Memory B cell (primary cell): Measurements from ENCODE around the gene TTC12.

Experiments used
- ATAC-seq: fragments of 150-1000 bp; cut with Tn5 transposase; 2 replicates; pipeline ENCODE4 v1.10.0; 2021; ENCODE audit warnings: low read depth, mild to moderate bottlenecking, moderate library complexity
- DNase-seq, 2 donors: peaks; one replicate each; pipeline ENCODE4 v3.0.0; 2022; ENCODE audit warnings: low spot score in 2 of 2
- H3K27ac Mint-ChIP-seq: one replicate; pipeline ENCODE4 v1.8.0; 2022; ENCODE audit warnings: mild to moderate bottlenecking, moderate library complexity, mixed read lengths
- H3K27me3 Mint-ChIP-seq: one replicate; pipeline ENCODE4 v1.8.0; 2022; ENCODE audit warnings: mixed read lengths
- H3K36me3 Mint-ChIP-seq: one replicate; pipeline ENCODE4 v1.8.0; 2022; ENCODE audit warnings: mild to moderate bottlenecking, mixed read lengths
- H3K4me1 Mint-ChIP-seq: one replicate; pipeline ENCODE4 v1.8.0; 2022; ENCODE audit warnings: mixed read lengths
- H3K4me3 Mint-ChIP-seq: one replicate; pipeline ENCODE4 v1.8.0; 2022; ENCODE audit warnings: mild to moderate bottlenecking, moderate library complexity, mixed read lengths
- H3K9me3 Mint-ChIP-seq: one replicate; pipeline ENCODE4 v1.8.0; 2022; ENCODE audit warnings: mixed read lengths

The TTC12 gene

DNA sequence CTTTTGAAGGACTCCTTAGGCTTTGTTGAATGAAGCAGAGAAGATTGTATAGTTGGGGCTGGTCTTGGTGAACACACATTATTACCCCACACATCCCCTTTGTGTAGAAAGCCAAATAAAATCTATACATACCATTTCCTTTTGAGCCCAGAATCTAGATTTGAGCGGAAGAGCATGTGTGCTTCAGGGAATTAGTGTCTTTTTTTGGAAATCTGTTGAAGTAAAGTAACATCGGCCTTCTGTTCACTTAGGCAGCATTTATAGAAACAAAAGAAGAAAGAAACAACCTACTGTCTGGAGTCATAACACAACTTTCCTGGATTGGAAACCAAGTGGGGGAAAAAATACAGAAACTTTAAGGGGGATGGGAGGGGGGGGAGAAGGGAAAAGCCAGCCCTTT is 37.9 kb upstream of the TTC12 start:
- no peaks in the 10 kb centered on the region for H3K4me1 Mint-ChIP-seq
- H3K4me3 Mint-ChIP-seq, result no peak overlapping the region
- DNase-seq (no peak), ATAC-seq (no peak)
- peaks cover 4% of the 10 kb centered on the region for H3K27me3 Mint-ChIP-seq
- H3K27ac Mint-ChIP-seq, result no peak overlapping the region
- peaks cover 2% of the 10 kb centered on the region for H3K36me3 Mint-ChIP-seq
- H3K9me3 Mint-ChIP-seq, result no peaks in the 10 kb centered on the region

DNA sequence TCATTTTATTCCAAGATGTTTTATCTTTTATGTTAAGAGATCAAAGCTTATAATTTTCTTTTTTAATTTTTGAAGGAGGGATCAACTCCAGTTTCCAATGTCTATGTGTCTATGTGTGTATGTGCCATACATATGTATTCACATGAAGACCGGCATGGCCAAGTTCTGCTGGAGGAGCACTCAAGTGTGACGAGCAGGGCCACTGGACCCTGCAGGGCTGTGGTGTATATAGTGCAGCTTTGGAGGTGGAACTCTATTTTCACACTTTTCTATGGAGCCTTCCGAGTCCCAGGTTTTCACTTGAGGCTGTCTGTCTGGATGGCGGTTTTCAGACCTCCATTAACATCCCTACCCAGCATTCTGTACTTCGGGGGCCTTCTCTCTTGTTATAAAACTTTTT is 36.5 kb upstream of the TTC12 start:
- no peaks in the 10 kb centered on the region for H3K4me1 Mint-ChIP-seq
- no peak for DNase-seq
- H3K4me3 Mint-ChIP-seq, result no peak overlapping the region
- peaks cover 2% of the 10 kb centered on the region for H3K36me3 Mint-ChIP-seq
- H3K9me3 Mint-ChIP-seq, result no peaks in the 10 kb centered on the region
- peaks cover under 1% of the 10 kb centered on the region for H3K27me3 Mint-ChIP-seq
- H3K27ac Mint-ChIP-seq, result no peak overlapping the region
- no peak for ATAC-seq

DNA sequence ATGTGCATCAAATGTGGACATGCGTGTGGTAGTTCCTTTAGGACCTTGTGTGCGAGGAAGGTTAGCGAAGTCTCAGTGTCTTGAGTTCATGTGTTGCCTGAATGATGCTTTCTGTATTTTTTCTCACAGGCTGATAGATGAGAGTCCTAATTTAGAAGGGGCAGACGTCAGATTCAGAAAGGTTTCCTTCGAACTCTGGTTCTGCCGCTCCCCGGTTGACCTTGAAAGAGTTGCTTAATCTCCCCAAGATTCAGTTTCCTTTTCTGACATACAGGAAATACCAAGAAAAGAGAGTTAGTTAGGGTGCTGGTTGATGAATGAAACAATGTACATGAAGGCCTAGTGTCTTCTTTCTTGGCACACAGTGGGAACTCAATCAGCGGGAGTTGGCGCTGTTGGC is 35.9 kb upstream of the TTC12 start:
- Mint-ChIP-seq H3K4me1 (no peaks in the 10 kb centered on the region), H3K36me3 (peaks cover 2% of the 10 kb centered on the region), H3K27ac (no peak overlapping the region), H3K27me3 (no peaks in the 10 kb centered on the region), H3K9me3 (no peaks in the 10 kb centered on the region), H3K4me3 (no peak overlapping the region)
- DNase-seq, result no peak
- no peak for ATAC-seq

DNA sequence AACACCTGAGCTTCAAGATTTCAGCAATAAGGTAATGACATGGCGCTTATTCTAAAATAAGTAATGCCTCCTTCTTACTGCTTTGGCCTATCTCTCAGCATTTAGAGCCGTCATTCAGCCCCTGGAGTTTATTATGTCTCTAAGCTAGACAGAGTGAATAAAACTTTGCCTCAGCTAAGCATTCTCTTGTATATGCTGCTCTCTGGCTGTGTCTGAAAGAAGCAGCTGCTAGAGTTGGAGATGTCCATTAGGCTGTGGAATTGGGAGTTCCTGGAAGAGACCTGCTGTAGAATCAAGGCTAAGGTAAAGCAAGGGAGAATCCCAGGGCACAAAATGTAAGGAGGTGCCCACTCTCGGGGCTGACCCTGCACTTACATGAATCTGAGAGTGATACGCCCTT is 35.5 kb upstream of the TTC12 start:
- no peak for ATAC-seq
- Mint-ChIP-seq H3K27me3 (no peaks in the 10 kb centered on the region), H3K4me1 (no peaks in the 10 kb centered on the region), H3K4me3 (no peak overlapping the region), H3K9me3 (no peaks in the 10 kb centered on the region), H3K27ac (no peak overlapping the region), H3K36me3 (peaks cover 2% of the 10 kb centered on the region)
- no peak for DNase-seq

DNA sequence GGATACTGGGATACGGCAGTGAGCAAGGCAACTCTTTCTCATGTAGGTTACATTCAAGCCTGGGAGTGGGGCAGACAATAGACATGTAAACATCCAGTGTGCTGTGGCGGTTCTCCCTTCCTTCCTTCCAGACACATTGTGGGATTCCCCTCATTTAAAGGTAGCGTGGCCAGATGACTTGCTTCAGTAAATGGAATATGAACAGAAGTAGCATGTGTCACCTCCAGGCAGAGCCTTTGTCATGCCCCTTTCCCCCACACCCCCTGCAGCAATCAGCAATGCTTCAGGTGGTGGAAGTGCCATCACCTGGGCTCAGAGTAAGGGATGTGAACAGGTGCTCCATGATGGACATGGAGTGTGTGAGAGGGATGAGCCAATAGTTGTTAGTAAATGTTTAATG is 34.8 kb upstream of the TTC12 start:
- H3K9me3 Mint-ChIP-seq, result no peaks in the 10 kb centered on the region
- no peaks in the 10 kb centered on the region for H3K27me3 Mint-ChIP-seq
- H3K4me3 Mint-ChIP-seq, result no peak overlapping the region
- H3K27ac Mint-ChIP-seq, result no peak overlapping the region
- ATAC-seq (no peak), DNase-seq (no peak)
- H3K4me1 Mint-ChIP-seq, result no peaks in the 10 kb centered on the region
- H3K36me3 Mint-ChIP-seq, result peaks cover 2% of the 10 kb centered on the region

DNA sequence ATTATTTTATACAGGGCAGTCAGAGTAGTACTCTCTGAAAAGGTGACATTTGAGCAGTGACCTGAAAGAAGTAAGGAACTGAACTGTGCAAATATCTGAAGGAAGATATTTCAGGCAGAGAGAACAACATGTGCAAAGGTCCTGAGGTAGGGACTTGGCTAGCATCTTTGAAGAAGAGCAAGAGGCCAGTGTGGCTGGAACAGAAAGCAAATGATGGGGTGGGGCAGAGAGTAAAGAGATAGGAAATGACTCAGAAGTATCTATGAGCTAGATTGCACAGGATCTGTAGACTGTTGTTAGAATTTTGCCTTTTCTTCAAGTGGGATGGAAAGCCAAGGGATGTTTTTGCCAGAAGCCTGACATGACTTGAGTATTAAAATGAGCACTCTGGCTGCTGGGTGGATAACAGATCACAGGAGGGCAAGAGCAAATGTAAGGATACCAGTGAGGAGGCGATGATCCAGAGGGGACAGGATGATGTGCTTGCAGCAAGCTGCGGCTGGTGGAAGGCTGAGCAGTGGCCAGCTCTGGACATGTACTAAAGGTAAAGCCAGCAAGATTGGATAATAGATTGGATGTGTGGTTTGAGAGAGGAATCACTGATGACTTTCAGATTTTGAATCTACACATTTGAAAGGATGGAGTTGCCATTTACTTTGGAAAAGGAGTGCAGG is 33.2 kb upstream of the TTC12 start:
- Mint-ChIP-seq H3K4me1 (no peaks in the 10 kb centered on the region), H3K9me3 (no peaks in the 10 kb centered on the region), H3K36me3 (peaks cover 2% of the 10 kb centered on the region), H3K4me3 (no peak overlapping the region), H3K27ac (no peak overlapping the region), H3K27me3 (no peaks in the 10 kb centered on the region)
- DNase-seq, result no peak
- ATAC-seq, result no peak

DNA sequence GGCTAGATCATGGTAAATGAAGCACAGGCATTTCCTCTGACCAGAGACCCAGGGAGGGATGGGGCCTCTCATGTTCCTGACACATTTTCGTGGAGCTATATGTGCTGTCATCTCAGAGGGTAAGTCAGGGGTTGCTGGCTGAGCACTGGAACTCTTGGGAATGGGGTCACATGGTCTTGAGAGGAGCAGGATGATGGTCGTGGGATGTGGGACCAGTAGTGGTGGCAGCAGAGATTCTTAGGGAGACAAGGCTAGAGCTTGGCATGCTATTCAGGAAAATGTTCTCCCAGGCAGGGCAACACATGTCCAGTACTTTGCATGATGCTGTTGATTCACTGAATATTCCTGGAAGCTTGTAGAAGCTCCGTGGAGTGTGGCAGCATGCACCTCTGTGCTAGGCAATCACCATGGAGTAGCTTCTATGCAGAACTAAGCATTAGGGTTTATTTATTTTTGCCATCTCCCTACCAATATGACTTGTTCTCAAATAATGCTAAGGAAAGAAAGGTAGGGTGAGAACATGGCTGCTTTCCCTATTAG is 31.4 kb upstream of the TTC12 start:
- H3K4me1 Mint-ChIP-seq, result no peaks in the 10 kb centered on the region
- no peak overlapping the region for H3K4me3 Mint-ChIP-seq
- H3K27me3 Mint-ChIP-seq, result peaks cover 2% of the 10 kb centered on the region
- H3K36me3 Mint-ChIP-seq, result peaks cover 2% of the 10 kb centered on the region
- no peak overlapping the region for H3K27ac Mint-ChIP-seq
- no peak for ATAC-seq
- H3K9me3 Mint-ChIP-seq, result no peaks in the 10 kb centered on the region
- no peak for DNase-seq

DNA sequence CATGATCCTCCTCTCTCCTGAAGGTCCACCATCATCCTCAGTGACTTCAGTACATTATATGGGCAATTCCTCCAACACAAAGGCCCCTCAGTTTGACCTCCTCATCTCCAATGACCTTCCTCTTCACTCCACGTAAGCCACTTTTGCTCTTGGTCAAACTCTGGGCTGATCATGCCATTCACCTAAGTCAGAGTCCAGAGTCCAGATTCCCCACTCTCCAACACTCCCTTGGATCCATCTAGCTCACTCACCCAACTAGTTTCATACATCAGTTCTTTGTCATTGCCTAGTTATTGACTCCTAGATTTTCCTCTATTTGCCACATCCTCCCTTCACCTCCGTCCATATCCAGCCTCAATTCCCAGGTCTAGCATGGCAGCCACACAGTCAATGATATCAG is 30.5 kb upstream of the TTC12 start:
- Mint-ChIP-seq H3K36me3 (no peaks in the 10 kb centered on the region), H3K27ac (no peak overlapping the region), H3K4me1 (no peaks in the 10 kb centered on the region), H3K9me3 (no peaks in the 10 kb centered on the region), H3K4me3 (no peak overlapping the region), H3K27me3 (peaks cover 2% of the 10 kb centered on the region)
- ATAC-seq, result no peak
- no peak for DNase-seq

DNA sequence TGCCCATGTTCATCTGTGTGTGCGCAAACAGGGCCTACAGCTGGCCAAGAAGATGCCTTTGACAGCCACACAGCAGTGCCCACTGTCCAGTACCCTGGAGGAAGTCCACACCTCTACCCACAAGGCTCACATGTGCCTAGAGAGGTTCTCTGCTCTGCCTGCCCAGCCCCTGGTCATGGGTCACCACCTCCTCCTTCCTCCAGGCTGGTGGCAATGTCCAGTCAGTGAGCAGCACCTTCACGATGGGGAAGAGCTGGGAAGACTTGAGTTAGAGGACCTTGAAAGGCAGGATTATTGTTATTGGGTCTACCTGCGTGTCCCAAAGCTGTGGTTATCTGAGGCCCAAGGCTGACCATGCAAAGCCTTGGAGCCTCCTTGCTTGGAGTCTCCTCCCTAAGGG is 28.4 kb upstream of the TTC12 start:
- DNase-seq (no peak), ATAC-seq (no peak)
- Mint-ChIP-seq H3K4me3 (no peak overlapping the region), H3K27me3 (peaks cover 2% of the 10 kb centered on the region), H3K36me3 (no peaks in the 10 kb centered on the region), H3K9me3 (no peaks in the 10 kb centered on the region), H3K4me1 (no peaks in the 10 kb centered on the region), H3K27ac (no peak overlapping the region)

DNA sequence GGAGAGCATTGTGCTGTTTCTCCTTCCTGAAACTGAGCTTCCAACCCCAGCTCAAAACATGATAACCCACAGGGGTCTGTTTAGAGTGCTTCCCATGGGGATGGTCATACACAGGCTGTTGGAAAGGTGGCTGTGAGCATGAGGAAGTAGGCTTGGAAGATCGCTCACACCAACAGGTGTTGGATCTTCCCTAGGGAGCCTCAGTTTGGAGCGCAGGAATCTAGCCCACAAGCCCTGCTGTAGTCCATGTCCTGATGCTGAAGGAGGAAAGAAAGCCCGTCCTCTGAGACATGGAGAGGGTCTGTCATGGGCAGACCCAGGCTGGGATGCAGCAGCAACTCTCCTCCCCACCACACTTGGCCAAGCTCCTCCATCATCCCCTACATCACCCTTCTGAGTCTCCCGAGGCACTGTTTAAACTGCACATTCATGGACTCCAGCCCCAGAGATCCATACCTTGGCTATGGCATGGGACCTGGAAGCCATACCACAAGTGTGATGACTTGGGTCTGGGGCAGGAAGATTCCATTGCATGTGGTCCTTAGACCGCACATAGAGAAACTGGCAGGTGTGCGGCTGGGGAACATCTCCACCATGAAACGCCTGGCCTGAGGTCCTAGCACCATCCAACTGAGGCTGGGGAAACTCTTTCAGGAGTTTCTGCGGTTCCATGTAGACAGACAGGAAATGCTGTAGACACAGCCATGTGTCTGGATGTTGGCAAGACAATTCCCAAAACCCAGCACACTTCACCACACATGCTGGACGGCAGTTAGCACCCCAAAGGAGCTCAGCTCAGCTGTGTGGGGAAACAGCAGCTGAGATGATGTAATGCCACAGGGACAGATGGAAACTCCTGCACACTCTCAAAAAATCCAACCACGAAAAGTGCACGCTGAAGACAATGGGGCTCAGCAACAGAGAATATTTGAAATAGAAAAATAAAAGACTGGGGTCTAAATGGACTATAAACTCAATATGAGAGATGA is 27.6 kb upstream of the TTC12 start:
- no peak overlapping the region for H3K27ac Mint-ChIP-seq
- no peaks in the 10 kb centered on the region for H3K9me3 Mint-ChIP-seq
- no peaks in the 10 kb centered on the region for H3K36me3 Mint-ChIP-seq
- H3K27me3 Mint-ChIP-seq, result peaks cover 2% of the 10 kb centered on the region
- ATAC-seq (no peak), DNase-seq (no peak)
- no peak overlapping the region for H3K4me3 Mint-ChIP-seq
- no peaks in the 10 kb centered on the region for H3K4me1 Mint-ChIP-seq

DNA sequence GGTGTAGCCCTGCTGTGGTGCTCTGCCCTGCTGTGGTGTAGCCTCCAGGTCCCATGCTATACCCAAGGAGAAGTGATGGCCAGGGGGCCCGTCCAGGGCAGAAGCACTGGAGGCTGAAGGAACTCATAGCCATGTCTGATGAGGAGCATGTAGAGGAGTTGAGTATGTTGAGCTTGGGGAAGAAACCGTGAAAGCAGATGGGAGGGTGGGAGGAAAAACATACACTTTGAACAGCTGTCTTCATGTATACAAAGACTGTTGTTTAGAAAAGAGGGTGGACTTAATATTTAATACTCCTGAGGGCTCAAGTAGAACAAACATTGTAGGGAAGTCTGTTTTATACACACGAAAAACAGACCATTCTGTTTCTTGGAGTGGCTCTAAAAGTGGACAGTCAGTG is 26.6 kb upstream of the TTC12 start:
- no peaks in the 10 kb centered on the region for H3K4me1 Mint-ChIP-seq
- no peak for ATAC-seq
- H3K4me3 Mint-ChIP-seq, result no peak overlapping the region
- no peak for DNase-seq
- H3K27ac Mint-ChIP-seq, result no peak overlapping the region
- peaks cover 2% of the 10 kb centered on the region for H3K27me3 Mint-ChIP-seq
- no peaks in the 10 kb centered on the region for H3K9me3 Mint-ChIP-seq
- H3K36me3 Mint-ChIP-seq, result no peaks in the 10 kb centered on the region

DNA sequence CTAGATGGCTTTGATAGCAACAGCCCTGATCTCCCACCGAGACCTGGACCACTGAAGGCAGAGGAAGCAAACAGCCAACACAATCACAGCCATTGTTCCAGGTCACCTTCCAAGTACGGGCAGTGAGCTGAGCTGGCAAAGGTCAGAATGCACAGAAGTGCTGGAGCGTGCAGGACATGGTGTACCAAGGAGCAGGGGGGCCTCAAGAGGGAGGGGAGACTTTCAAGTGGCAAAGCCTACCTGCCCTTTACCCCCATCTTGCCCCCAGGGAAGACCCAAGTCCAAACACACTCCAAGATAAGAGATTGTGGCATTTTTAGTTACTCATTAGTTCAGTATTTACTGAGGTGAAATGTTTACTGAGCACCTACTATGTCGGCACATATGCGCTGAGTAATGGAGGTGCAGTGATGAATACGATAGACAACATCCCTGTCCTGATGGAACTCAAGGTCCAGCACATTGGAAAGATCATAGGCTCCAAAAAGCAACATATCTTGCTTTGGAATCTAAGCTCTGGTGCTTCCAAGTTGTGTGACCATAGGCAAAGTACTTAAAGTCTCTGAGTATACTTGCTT is 26.0 kb upstream of the TTC12 start:
- no peak overlapping the region for H3K27ac Mint-ChIP-seq

DNA sequence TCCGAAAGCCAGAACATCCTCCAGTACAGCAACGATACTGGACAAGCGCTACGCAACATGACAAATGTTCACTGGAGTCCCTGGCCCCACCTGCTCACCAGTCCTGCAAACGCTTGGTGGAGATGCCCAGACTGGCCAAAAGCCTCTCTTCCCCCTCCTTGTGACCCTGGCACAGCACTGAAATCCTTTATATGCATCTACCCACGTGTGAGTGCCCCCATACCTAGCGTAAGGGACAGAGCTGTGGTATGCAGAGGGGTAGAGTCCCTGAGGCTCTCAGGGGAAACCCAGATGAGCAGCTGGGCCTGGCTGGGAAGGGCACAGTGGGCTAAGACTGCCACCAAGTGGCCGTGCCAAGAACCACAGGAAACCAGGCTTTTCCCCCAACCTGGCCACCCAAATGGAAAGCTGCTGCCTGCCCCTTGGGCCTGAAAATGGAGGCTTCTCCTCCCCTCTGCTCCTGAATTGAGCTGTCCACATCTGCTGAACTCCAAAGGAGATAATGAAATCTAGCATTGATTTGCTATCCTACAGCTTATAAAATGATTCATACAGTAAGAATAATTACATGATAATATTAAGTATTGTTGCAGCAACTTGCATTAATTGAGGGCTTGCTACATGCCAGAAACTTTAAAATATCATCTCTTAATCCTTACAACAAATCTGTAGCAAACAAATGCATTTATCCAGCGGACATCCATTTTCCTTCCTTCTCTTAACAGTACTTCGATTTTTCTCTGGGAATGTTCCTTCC is 24.8 kb upstream of the TTC12 start:
- peak; percentile 100 for ATAC-seq

More for the DNA sequence above, 26.0 kb upstream of the TTC12 start:
- Mint-ChIP-seq H3K36me3 (no peaks in the 10 kb centered on the region), H3K4me1 (no peaks in the 10 kb centered on the region), H3K27me3 (peaks cover 3% of the 10 kb centered on the region), H3K9me3 (no peaks in the 10 kb centered on the region), H3K4me3 (no peak overlapping the region)
- DNase-seq (no peak), ATAC-seq (no peak)

More for the DNA sequence above, 24.8 kb upstream of the TTC12 start:
- Mint-ChIP-seq H3K27me3 (peaks cover 12% of the 10 kb centered on the region), H3K9me3 (no peaks in the 10 kb centered on the region), H3K4me3 (no peak overlapping the region), H3K36me3 (peaks cover 3% of the 10 kb centered on the region), H3K27ac (no peak overlapping the region), H3K4me1 (no peaks in the 10 kb centered on the region)
- peak; percentile 65 to 73 for DNase-seq
